Ovary (tissue), 3 donors: ENCODE results near the gene LAMP5.

Experiments
- CTCF ChIP-seq, 3 donors: fragments of 450-650 bp in 2 of 3; fragments of 200-600 bp in 1 of 3; IDR thresholded peaks; one replicate each; pipeline versions ENCODE4 v1.5.1 to v1.8.0; 2016 to 2022; ENCODE audit warnings: antibody characterized with exemption in 3 of 3, mild to moderate bottlenecking in 1 of 3
- EP300 ChIP-seq: sonication (generic); formaldehyde crosslinking; IDR thresholded peaks from one replicate; pipeline ENCODE4 v1.6.1; 2017; ENCODE audit warnings: antibody characterized with exemption
- donor health status: DM: no; HTN: no; CAD: no.

DNA sequence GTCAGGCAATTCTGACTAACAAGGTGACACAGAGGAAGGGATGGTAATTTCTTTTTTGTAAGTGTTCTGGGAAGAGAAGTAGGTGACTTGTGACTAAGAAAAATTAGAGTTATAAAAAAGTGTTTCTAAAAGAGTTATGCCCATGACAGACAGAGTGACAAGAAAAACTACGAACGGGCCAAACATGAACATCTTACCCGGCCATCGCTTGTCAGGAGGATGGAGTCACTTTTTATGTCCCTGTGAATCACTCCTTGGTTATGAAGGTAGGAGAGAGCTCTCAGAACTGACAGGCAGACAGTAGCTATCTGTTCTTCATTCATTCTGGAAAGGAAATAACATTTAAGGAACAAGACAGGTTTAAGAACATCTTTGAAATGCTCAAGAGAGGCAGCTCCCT, 43.0 kb downstream of the LAMP5 start:
- TF ChIP-seq CTCF (IDR thresholded peaks at IDR 0.05) = no peak
- TF ChIP-seq EP300 = no peak
